ENCODE measurements around the gene NEURL4. TPM values are rescaled to one million over a fixed set of nuclear protein-coding genes. Genes with fewer than 3 reads are reported as not detected.
"Not testable (repeated sequence)": the region's sequence is repeated elsewhere in the genome, so short reads cannot be mapped to it uniquely, and the experiment has no call there.

NEURL4 gene
- total and polyA plus RNA-seq, 9 donors: 9.6 to 48.0 (median 38.6) TPM

GRCh38 chr17:7367918-7368598 is 38.9 kb upstream of the NEURL4 start:
- Histone ChIP-seq H3K36me3 (no peaks in the 10 kb centered on the region), H3K4me3 (no peak overlapping the region), H3K27me3 (no peaks in the 10 kb centered on the region), H3K27ac (no peak overlapping the region), H3K9me3 (no peaks in the 10 kb centered on the region), H3K4me1 (ENCODE audit: insufficient read depth) (no peaks in the 10 kb centered on the region)
- WGBS, 3 donors: 57 to 65% (median 60%) methylated on average over 13 of the region's 13 CpGs
- intact Hi-C loops (cut with DNase I): no loop called here
- no peak for DNase-seq
- TF ChIP-seq EP300 (IDR thresholded peaks at IDR 0.05) (no peak), POLR2A (IDR thresholded peaks at IDR 0.05) (no peak), CTCF (IDR thresholded peaks at IDR 0.05) (no peak)

GRCh38 chr17:7367083-7367482 is 37.9 kb upstream of the NEURL4 start:
- no peaks in the 10 kb centered on the region for H3K36me3 ChIP-seq
- WGBS, 3 donors: 74 to 79% (median 76%) methylated on average over 8 of the region's 8 CpGs
- H3K4me3 ChIP-seq: no peak overlapping the region
- H3K9me3 ChIP-seq: no peaks in the 10 kb centered on the region
- H3K4me1 ChIP-seq (ENCODE audit: insufficient read depth): no peaks in the 10 kb centered on the region
- TF ChIP-seq EP300 (IDR thresholded peaks at IDR 0.05) (no peak), POLR2A (IDR thresholded peaks at IDR 0.05) (no peak), CTCF (IDR thresholded peaks at IDR 0.05) (no peak)
- H3K27me3 ChIP-seq: no peaks in the 10 kb centered on the region
- intact Hi-C loops (cut with DNase I): no loop called here
- no peak for DNase-seq
- no peak overlapping the region for H3K27ac ChIP-seq

GRCh38 chr17:7365963-7366362 is 36.8 kb upstream of the NEURL4 start:
- WGBS, 3 donors: 75 to 83% (median 78%) methylated on average over 6 of the region's 7 CpGs
- not testable (repeated sequence) for H3K4me3 ChIP-seq

GRCh38 chr17:7363311-7363710 is 34.2 kb upstream of the NEURL4 start:
- no peaks in the 10 kb centered on the region for H3K9me3 ChIP-seq
- no peak overlapping the region for H3K4me3 ChIP-seq
- H3K27me3 ChIP-seq: no peaks in the 10 kb centered on the region
- DNase-seq: no peak
- no peaks in the 10 kb centered on the region for H3K4me1 ChIP-seq (ENCODE audit: insufficient read depth)
- 79 to 85% (median 84%) methylated on average over 6 of the region's 6 CpGs for WGBS, 3 donors
- H3K27ac ChIP-seq: no peak overlapping the region
- intact Hi-C loops (cut with DNase I): no loop called here
- H3K36me3 ChIP-seq: no peaks in the 10 kb centered on the region
- no peak for TF ChIP-seq POLR2A (IDR thresholded peaks at IDR 0.05)
- no peak for TF ChIP-seq CTCF (IDR thresholded peaks at IDR 0.05)
- TF ChIP-seq EP300 (IDR thresholded peaks at IDR 0.05): no peak

More at GRCh38 chr17:7365963-7366362, 36.8 kb upstream of the NEURL4 start:
- H3K4me1 ChIP-seq (ENCODE audit: insufficient read depth); H3K9me3 ChIP-seq; H3K27ac ChIP-seq; H3K27me3 ChIP-seq; intact Hi-C loops (cut with DNase I); DNase-seq; H3K36me3 ChIP-seq: not testable (repeated sequence)

- intact Hi-C loops (cut with DNase I): no loop called here
- DNase-seq: no peak
- 25 to 67% (median 55%) methylated on average over 3 of the region's 3 CpGs for WGBS, 3 donors
These were observed 32.8 kb upstream of the NEURL4 start for GRCh38 chr17:7361906-7362305.

More at GRCh38 chr17:7361906-7362305, 32.8 kb upstream of the NEURL4 start:
- H3K4me3 ChIP-seq: no peak overlapping the region
- no peaks in the 10 kb centered on the region for H3K27me3 ChIP-seq
- H3K4me1 ChIP-seq (ENCODE audit: insufficient read depth): no peaks in the 10 kb centered on the region
- H3K9me3 ChIP-seq: no peaks in the 10 kb centered on the region
- TF ChIP-seq EP300 (IDR thresholded peaks at IDR 0.05): no peak
- no peak for TF ChIP-seq POLR2A (IDR thresholded peaks at IDR 0.05)
- TF ChIP-seq CTCF (IDR thresholded peaks at IDR 0.05): no peak
- H3K27ac ChIP-seq: no peak overlapping the region
- H3K36me3 ChIP-seq: no peaks in the 10 kb centered on the region
